CD4-positive, alpha-beta T cell treated with Interleukin-17A for 1 hour (primary cell): ENCODE results near the gene PPP1R26.
"Not testable (repeated sequence)": the region's sequence is repeated elsewhere in the genome, so short reads cannot be mapped to it uniquely, and the experiment has no call there.

Experiments used
- DNase-seq: peaks from one replicate; pipeline ENCODE4 v3.0.0-alpha.2; 2020

The PPP1R26 gene

GRCh38 chr9:135505406-135506187 lies 26.0 kb downstream of the PPP1R26 start:
- no peak for DNase-seq

DNA sequence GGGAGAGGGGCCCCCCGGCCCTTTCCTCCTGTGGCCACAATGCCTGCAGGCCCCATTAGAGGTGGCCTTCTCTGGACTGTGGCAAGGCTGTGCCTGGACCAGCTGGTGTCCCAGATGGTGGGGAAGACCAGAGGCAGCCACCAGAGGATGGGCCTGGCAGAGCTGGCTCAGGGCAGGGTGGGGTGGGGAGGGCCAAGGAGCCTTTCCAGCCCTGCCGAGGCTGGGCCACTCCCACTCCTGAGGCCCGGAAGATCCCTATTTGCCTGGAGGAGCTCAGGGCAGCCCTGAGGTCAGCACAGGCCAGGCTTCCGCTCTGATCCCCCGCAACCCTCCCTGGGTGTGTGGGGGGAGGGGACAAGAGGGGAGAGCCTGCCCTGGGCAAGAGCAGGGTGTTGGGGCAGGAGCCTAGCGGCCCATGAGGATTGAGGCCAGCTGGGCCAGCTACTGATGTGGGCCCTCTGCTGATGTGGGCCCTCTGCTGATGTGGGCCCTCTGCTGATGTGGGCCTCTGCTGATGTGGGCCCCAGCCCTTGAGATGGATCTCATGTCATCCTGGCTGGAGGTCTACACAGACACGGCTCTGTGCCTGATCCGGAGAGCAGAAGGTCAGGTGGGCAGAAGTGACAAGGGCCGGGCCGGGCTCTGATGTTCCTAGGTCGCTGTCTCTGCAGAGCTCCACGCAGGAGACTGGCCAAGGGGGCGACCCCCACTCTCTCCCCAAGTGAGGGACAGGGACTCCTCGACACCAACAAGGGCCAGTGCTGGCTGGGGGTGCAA lies 26.9 kb downstream of the PPP1R26 start:
- no peak for DNase-seq

- DNase-seq = no peak
Measured at GRCh38 chr9:135507104-135508035, 27.8 kb downstream of the PPP1R26 start.

GRCh38 chr9:135508211-135508820 lies 28.7 kb downstream of the PPP1R26 start:
- DNase-seq = no peak

GRCh38 chr9:135509458-135509857 lies 29.9 kb downstream of the PPP1R26 start:
- no peak for DNase-seq

GRCh38 chr9:135512241-135512603 lies 32.6 kb downstream of the PPP1R26 start:
- no peak for DNase-seq

DNA sequence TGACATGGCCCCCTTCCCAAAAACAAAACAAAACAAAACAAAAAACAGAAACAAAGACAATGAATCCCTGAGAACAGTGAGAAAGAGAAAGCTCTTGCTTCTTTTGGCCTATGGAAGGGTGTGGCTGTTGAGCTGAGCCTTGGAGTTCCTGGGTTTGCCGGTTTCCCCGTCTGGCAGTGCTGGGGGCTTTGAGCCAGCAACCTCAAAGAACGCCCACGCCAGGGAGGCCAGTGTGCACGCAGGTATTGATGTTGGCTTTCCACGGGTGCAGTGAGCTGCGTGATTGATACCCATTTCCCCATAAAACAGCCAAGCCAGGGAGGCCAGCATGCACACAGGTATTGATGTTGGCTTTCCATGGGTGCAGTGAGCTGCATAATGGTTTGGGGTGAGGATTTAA lies 33.3 kb downstream of the PPP1R26 start:
- DNase-seq = no peak

DNA sequence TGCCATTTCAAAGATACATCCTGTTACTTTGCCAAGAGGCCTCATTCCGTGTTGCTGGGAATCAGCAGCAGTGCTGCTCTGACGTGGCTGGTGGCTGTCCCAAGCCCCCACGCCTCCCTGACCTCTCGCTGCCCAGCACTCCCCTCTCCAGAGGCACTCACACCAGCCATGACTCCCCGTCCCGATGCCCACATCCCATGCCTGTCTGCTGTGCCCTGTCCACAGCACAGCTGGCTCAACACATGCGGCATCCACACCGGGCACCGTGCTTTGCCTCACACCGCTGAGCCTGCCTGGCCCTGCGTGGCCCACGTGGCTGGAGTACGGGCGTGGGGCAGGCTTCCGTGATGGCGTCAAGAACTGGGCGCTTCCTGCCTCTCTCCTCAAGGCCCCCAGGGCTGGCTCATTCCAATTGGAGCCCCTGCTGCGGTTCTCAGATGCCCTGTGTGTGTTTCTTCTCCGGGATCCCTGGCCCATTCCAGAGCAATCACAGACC lies 33.8 kb downstream of the PPP1R26 start:
- no peak for DNase-seq

DNA sequence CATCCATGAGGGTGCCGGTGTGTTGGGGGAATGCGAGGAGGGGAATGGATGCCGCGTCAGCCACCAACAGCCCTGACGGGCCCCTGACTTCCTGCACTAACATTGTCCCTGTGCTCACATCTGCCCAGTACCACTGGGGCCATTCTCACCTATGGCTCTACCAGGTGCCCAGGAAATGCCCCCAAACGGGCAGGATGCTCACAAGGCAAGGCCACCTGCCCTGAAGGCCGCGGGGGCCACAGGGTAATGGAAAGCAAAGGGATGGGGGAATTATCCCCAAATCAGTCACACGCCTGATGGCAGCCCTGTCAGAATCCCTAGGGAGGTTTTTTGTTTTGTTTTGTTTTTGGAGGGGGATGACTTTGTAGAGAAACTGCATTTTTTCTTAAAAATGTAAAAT lies 34.3 kb downstream of the PPP1R26 start:
- not testable (repeated sequence) for DNase-seq

GRCh38 chr9:135514342-135515082 lies 34.9 kb downstream of the PPP1R26 start:
- DNase-seq = no peak

- no peak for DNase-seq
Measured at GRCh38 chr9:135515083-135515951, 35.7 kb downstream of the PPP1R26 start.

DNA sequence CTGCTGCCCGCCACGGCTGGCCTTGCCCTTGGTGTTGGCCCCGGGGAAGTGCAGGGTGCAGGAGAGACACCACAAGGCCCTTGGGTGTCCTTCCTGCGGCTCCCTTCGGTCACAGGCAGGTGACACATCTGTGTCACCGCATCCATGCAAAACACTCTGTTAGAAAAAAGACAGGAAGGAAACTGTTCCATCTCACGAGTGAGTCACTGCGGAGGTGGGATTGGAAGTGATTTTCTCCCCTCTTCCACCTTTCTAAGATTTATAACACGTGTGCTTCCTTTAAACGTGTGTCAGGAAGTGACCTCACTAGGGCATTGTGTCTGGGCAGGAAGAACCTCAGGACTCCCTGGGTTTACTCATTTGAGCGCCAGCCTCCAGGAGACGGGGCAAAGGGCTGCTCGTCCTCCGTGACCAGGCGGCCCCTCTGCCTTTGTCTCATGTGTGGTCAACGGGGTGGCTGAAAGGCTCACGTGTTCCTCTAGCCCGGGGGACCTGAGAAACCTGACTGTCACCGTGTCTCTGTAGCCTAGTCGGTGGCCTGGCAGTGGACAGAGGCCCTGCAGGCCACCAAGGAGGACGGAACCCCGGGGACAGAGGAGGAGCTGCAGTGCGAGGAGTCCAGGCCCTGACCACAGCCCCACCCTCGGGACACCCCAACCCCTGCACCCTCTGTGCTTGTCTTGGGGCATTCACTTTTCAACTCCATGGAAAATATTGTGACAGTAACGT lies 36.7 kb downstream of the PPP1R26 start:
- DNase-seq = no peak

DNA sequence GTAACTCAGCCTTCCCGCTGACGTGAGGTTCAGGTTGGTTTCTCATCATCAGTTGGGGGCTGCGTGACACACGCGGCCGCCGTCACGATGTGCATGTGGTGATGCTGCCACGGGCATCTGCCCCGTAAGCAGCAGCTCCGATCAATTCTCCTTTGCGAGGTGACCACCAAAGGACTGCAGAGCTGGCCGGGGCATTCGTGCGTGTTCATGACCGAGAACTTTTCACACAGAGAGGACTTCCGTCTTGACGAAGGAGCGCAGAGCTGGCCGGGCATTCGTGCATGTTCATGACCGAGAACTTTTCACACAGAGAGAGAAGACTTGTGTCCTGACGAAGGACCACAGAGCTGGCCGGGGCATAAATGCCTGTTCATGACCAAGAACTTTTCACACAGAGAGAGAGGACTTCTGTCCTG lies 37.8 kb downstream of the PPP1R26 start:
- no peak for DNase-seq

- DNase-seq = no peak
Measured at GRCh38 chr9:135519179-135519971, 39.8 kb downstream of the PPP1R26 start.

DNA sequence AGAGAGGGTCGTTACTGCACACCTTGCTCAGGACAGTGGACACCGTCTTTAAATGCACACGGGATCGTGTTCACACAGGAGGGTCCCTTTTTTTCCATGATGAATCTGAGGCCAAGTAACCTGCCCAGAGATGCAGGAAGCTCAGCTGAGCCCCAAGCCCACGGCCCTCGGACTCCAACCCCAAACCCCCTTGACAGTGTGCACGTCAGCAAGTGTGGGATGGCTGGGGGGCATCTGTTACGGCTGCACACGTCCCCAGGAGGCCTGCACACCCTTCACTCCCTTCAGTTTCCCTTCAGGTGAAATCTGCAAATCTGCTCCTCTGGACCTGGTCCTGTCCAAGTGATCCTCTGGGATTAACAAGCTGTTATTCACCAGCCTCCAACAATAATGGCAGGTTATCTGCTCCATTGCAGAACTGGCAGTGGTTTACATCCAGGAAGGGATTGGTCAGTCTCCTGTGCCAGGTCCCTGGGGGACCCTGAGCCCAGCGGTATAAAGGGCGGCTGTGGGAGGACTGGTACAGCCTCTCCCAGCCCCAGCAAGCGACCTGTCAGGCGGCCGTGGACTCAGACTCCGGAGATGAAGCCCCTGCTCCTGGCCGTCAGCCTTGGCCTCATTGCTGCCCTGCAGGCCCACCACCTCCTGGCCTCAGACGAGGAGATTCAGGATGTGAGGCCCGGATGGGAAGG lies 41.5 kb downstream of the PPP1R26 start, which contains the start of gene LCN1:
TSS of gene LCN1 (plus strand) at position 525 of the 692 bp plus-strand sequence. CDS start at position 583, 58 bp downstream.
- DNase-seq = no peak

- DNase-seq = no peak
Measured at GRCh38 chr9:135521608-135522095, 42.1 kb downstream of the PPP1R26 start.

DNA sequence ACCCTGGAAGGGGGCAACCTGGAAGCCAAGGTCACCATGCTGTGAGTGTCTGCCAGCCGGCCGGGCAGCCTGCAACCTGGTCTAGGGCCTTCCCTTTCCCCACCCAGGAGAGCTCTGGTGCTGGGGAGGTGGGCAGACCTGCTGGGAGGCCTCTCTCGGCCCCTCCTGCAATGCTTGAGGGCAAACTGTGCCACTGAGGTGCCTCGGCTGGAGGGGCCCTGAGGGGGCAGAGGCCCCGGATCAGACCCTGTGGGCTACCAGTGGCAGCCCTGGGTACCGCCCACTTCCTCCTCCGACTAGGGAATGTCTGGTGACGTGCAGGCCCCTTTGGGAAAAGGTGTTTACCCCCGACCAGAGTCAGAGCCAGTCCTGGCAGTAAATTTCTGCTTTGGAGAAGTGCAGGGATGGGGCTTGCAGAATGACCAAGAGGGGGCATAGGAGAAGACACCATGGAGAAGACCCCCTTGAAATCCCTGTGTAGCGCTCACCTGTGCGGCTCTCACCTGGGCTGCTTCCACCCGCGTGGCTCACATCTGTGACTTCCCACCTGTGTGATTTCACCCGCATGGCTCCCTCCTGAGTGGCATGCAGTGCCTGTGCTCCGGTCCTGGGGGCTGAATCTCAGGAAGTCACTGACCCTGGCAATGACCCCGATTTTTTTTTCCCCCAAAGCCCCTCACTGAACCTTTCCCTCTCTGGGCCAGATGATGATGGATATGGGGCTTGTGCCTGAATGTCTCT lies 42.7 kb downstream of the PPP1R26 start:
- no peak for DNase-seq
